Measurements from ENCODE around the gene LRIG3. TPM values are rescaled to one million over a fixed set of nuclear protein-coding genes. Genes with fewer than 3 reads are reported as not detected.

Gene LRIG3
- total RNA-seq, 1 donor from 2014 or later, result 27.7 TPM

DNA sequence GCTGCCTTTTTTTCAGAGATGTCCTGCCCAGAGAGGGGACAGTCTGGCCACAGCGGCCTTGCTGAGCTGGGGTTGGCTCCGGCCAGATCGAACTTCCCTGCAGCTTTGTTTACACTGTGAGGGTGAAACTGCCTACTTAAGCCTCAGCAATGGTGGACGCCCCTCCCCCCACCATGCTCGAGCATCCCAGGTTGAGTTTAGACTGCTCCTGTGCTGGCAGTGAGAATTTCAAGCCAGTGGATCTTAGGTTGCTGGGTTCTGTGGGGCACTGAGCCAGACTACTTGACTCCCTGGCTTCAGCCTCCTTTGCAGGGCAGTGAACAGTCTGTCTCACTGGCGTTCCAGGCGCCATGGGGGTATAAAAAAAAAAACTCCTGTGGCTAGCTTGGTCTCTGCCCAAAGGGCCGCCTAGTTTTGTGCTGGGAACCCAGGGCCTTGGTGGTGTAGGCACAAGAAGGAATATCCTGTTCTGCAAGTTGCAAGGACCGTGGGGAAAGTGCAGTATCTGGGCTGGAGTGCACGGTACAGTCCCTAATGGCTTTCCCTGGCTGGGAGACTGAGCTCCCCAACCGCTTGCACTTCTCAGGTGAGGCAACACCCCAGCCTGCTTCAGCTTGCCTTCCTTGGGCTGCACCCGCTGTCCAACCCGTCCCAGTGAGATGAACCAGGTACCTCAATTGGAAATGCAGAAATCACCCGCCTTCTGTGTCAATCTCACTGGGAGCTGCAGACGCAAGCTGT lies 79.1 kb downstream of the LRIG3 start:
- no peaks in the 10 kb centered on the region for H3K27me3 Mint-ChIP-seq (ENCODE audit: low read depth)
- H3K27ac Mint-ChIP-seq (ENCODE audit: unreplicated experiment), result no peak overlapping the region
- no peak overlapping the region for H3K4me3 Mint-ChIP-seq
- TF ChIP-seq CTCF (conservative IDR thresholded peaks at IDR 0.05), result no peak
- peaks cover 11% of the 10 kb centered on the region for H3K36me3 Mint-ChIP-seq (ENCODE audit: low read depth)
- H3K9me3 Mint-ChIP-seq, result peaks cover 16% of the 10 kb centered on the region
- no peak for DNase-seq (ENCODE audit: low read depth, low spot score)
- no peaks in the 10 kb centered on the region for H3K4me1 Mint-ChIP-seq

DNA sequence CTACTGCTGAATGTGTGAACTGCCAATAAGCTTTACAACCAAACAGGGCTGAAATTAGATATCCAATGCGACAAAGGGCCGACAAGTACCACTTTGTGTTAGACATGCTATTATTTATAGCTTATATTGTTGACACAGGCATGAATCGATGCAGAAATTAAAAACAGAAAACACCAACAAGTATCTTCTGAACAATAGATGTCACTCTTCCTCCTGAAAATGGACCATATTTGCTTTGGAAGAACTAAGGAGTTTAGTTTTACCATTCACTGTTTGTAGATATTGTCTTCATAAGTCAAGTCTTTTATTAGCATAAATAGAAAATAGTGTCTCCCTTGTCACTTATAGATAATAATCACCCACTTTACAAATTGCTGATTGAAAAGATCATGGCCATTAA lies 86.5 kb downstream of the LRIG3 start:
- H3K4me3 Mint-ChIP-seq, result no peak overlapping the region
- H3K36me3 Mint-ChIP-seq (ENCODE audit: low read depth), result peaks cover 2% of the 10 kb centered on the region

DNA sequence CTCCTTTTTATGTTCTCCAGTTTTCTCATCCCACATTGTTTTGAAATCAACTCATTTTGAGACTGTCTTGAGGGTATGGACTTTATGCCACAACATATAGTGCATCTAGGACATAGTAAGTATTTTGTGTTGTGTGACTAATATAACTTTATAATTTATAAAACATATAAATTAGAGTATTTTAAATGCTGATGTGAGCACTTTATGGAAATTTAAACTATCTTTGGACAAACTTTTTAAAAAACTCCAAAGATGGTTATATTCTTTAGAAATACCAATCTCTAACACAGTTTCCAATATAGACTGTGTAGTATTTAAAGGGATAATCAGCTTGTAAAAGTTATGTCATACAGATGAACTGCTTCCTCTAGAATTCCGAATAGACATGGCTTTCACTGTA lies 87.4 kb downstream of the LRIG3 start:
- no peaks in the 10 kb centered on the region for H3K27me3 Mint-ChIP-seq (ENCODE audit: low read depth)
- no peak for TF ChIP-seq CTCF (conservative IDR thresholded peaks at IDR 0.05)
- H3K36me3 Mint-ChIP-seq (ENCODE audit: low read depth), result no peaks in the 10 kb centered on the region
- H3K27ac Mint-ChIP-seq (ENCODE audit: unreplicated experiment), result no peak overlapping the region
- no peak overlapping the region for H3K4me3 Mint-ChIP-seq
- peaks cover 7% of the 10 kb centered on the region for H3K9me3 Mint-ChIP-seq
- peaks cover 3% of the 10 kb centered on the region for H3K4me1 Mint-ChIP-seq
- DNase-seq (ENCODE audit: low read depth, low spot score), result no peak

More for the DNA sequence above, 86.5 kb downstream of the LRIG3 start:
- peaks cover 7% of the 10 kb centered on the region for H3K9me3 Mint-ChIP-seq
- H3K27ac Mint-ChIP-seq (ENCODE audit: unreplicated experiment), result no peak overlapping the region
- DNase-seq (ENCODE audit: low read depth, low spot score), result no peak
- no peaks in the 10 kb centered on the region for H3K27me3 Mint-ChIP-seq (ENCODE audit: low read depth)
- H3K4me1 Mint-ChIP-seq, result peaks cover 3% of the 10 kb centered on the region
- TF ChIP-seq CTCF (conservative IDR thresholded peaks at IDR 0.05), result no peak
